CD4-positive, alpha-beta T cell treated with Interleukin-6 at 100 ng/mL for 8 hours (primary cell): ENCODE results near the gene ARID5B.

Experiments used
- DNase-seq: peaks from one replicate; pipeline ENCODE4 v3.0.0-alpha.2; 2020; ENCODE audit warnings: mixed read lengths, low spot score

ARID5B gene

DNA sequence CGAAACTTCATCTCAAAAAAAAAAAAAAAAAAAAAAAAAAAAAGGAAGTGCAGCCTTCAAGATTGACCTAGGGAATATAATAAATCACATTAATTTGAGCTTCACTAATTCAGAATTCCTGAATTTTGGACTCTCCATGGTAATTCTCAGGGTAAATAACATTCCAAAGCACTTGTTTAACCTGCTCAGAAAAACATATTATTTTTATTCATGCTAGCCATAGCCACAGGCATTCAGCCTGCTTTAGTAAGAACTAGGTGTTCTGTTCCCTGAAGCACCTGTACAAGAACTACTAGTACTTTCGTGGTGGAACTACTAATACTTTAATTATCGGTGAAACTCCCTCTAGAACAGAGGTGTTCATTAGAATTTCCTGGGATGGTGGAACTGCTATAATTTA is 197.8 kb downstream of the ARID5B start:
- no peak for DNase-seq

DNA sequence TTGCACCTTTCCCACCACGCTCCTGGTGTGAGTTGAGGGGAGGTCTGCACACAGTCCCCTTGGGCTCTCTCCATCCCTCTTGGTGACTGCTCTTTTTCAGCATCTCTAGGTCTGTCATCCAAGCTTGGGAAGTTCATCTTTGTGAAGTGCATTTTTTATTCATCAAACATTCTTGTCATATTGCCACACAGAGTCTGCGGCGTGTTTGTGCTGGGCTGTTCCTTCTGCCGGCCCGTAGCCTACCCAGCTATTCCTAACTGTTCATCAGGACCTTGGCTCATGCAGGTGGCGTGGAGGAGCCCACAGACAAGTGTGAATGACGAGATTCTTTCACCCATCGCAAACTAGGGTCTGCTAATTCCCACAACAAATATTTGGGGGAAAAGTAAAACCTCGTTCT is 202.4 kb downstream of the ARID5B start:
- DNase-seq: no peak

DNA sequence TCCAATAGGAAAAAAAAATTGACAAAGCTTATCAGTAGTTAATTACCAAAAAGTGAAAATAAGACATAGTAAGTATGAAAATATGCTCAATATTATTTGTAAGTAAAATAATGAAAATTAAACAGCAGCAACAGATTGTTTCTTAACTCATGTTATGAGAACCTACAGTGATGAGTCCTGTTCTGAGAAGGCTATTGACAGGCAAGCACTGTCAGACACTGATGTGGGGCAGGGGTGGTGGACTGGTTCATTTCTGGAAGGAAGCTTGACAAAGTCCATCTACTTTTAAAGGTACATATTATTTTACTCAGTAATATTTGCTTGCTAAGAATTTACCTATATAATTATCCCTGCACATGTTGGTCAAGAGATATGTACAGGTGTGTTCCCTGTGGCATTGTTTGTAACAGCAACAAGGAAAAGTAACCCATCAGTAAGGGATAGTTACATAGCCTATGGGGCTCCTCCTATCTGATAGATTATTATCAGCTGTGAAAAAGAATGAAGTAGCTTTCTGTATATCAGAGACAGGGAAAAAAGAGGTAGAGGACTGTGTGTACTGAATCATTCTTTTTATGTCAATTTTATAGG is 205.5 kb downstream of the ARID5B start:
- DNase-seq: no peak

DNA sequence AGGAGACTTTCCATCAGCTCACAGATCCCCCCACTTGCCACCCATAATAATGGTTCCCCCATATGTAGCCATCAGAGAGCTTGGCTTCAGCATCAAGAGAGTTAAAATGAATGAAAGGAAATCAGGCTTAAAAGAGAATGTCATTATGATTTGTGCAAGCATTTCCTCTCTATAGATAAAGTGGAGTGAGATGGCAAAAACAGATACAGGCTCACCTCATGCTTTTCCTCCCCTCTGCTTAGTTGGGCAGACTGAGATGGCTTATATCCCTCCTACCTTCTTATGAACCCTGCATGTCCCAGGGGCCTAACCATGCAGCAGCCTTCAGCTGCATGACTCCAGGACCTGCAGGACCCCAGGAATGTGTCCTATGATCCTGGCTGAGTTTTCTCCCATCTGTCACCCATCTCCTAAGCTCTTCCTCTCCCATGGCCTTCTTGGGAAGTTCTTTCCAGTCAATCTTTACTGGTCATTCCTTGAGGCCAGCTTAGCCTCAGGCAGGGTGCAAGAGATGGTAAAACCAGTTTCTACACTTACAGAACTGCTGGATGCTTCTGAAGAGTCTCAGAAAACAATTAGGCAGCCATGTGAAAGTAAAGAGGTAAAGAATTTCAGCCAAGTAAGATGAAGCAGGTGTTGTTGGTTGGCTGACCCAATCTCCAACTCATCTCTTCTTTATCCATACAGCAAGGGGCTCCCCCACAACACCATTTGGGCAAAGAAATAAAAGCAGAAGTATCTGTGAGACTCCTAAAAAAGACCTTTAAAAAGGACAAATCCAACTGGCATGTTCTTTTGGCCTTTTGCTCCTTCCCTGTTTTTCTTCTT is 207.5 kb downstream of the ARID5B start:
- DNase-seq: no peak

DNA sequence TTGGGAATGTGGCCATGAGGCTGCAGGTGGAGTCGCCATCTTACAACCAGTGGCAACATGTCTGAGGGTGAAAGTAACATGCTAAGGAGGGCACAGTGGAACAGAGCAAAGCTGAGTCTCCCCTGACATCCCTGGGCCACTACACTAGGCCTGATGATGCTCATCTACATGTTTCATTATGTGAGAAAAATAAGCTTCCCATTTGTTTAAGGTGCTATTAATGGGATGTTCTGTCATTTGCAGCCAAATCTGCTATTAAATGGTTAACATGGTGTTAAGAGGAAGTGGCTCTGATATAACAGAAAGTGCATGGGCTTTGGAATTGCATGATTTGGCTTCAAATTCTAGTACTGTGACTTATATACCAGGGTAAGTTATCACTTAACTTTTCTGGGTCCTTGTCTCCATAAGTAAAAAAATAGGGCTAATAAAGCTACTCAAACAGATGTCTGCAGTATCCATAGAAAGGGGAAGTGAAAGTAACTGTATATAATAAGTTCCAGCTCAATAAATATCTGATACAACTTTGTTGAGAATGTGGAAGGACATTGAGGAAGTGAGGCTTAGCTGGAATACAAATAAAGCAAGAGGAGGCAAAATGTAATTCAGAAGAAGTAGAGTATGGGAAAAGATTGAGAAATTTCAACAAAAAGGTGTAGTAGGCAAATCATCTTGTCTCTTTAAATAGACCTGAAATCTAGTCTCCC is 208.2 kb downstream of the ARID5B start:
- DNase-seq: no peak

DNA sequence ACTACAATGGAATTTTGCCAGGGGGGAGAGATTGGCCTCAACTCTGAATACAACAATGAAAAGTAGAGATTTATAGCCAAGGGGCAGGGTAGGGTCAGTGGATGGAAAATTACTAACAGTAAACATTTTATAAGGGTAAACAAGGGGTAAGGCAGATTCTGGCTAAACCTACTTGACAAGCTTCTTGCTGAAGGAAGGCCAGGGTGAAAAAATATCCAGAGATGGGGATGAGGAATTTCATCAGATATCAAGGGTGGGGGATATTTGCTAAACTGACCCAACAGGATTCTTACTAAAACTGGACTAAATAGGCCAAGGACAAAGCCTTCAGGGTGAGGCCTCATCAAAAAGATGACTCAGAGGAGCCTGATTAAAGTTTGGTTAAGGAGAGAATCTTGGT is 210.8 kb downstream of the ARID5B start:
- no peak for DNase-seq

DNA sequence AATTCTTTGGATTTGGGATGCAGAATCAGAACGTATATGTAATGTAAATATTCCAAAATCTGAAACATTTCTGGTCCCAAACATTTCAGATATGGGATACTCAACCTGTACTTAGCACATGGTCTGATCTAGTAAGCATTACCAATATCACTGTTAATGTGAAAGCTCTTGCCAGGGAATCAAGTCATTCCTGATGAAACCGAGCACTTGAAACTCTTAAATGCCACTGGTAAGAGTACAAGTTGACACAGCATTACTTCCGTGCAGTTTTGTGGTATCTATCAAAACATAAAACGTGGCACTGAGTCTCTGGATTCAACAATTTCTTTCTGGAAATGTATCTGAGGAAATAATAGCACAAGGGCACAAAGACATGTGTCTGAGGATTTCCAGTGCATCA is 211.5 kb downstream of the ARID5B start:
- DNase-seq: no peak

DNA sequence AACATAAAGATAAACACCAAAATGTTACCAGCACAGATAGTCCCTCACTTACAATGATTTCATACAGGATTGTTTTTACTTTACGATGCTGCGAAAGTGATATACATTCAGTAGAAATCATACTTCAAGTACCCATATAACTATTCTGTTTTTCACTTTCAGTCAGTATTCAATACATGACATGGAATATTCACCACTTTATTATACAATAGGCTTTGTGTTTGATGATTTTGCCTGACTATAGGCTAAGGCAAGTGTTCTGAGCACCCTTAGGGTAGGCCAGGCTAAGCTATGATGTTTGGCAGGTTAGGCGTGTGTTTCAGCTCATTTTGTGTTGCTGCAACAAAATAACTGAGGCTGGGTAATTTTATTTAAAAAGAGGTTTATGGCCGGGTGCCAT is 212.2 kb downstream of the ARID5B start:
- no peak for DNase-seq

DNA sequence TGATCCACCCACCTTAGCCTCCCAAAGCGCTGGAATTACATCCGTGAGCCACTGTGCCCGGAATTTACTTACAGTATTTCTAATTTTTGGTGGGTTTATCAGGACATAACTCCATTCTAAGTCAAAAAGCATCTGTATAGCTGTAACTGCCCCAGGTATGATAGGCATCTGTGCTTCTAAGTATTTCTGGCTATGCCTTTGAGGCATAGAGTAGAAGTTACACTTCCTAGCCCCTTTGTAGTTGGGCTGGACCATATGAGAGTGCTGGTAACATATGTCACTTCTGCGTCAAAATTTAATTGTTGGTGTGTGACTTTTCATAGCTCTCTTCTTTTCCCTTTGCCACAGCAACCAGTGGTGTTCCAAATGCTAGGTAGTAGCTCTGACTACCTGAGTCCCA is 213.8 kb downstream of the ARID5B start:
- DNase-seq: no peak

DNA sequence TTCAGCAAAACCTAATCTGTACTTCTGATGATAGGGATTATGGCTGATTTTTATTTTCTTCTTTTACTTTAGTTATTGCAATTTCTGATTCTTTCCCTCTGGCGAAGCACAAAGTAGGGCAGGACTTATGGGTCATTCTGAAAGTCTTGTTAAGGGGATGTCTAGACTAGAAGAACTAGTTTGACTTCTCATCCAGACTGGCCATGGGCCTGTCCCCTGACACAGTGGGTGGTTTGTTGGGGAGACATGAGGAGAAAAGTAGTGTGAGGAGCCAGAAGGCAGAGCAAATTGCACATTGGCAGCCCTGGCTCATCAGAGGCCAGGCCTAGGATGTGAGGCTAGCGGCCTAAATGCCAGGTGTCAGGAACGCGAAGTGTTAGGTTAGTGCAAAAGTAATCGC is 214.3 kb downstream of the ARID5B start:
- no peak for DNase-seq

DNA sequence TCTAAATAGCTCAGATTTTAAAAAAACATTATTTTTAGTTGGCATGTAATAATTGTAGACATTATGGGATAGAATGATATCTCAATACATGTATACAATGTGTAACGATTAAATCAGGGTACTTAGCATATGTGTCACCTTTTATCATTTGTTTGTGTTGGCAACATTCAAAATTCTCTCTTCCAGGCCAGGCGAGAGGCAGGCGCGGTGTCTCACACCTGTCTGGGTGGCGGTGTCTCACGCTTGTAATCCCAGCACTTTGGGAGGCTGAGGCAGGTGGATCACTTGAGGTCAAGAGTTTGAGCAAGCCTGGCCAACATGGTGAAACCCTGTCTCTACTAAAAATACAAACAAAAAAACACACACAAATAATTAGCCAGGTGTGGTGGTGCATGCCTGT is 215.4 kb downstream of the ARID5B start:
- no peak for DNase-seq

DNA sequence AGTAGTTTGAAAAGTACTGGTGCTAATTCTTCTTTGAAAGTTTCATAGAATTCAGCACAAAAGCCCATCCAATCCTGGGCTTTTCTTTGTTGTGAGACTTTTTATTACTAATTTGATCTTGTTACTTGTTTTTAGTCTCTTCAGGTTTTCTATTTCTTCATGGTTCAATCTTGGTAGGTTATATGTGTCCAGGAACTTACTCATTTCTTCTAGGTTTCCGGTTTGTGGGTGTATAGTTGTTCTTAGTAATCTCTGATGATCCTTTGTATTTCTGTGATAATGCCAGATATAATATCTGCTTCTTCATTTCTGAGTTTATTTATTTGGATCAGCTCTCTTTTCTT is 219.7 kb downstream of the ARID5B start:
- DNase-seq: no peak

DNA sequence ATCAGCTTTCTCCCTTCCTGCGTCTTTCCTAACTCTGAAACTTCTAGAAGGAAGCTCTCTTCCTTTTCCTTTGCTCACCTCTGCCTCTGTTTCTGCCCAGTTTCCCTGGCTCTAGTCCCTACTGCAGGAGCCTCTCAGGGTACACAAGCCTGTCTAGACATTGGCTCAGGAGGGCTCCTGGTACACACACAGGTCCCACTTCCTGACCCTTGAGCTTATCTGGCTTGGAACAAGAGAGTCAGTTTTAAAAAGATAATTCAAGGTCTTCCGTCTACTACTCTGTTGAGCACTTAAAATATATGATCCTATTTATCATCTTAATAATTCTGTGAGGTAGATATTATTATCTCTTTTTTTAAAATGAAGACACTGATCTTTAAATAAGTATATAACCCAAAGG is 226.5 kb downstream of the ARID5B start:
- DNase-seq: no peak

DNA sequence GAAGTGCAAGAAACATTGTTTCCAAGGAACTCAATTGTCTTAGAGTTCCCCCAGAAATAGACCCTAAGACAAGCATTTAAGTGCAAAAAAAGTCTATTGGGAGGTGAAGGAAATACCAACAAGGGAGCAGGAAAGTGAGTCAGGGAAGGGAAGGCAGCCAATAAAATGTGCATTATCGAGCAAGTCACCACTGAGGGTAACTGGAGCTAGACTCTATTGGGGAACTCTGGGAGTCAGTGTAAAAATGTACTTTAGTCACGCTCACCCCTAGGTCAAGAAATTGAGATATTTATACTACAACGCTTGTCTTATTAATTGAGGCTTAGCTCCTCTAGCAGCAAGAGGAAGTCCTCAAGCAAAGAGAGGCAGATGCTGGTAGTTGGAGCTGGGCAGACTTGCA is 229.4 kb downstream of the ARID5B start:
- no peak for DNase-seq

DNA sequence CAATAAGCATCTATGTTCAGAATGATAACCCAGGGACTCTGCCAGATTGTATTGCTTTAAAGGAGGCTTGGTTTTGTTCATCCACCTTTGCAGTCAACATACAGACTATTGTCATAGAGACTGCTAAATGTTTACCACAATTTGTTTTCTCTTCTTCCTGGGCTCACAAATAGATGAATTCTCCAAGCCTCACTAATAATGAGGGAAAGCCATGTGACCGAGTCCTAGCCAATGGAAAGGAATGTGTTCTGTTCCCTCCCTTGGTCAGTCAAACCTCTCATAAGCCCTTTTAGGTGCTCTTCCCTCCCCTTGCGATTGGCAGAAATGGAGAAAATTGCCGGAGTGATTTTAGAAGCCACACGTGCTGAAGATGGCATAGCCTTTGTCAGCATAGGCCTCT is 230.2 kb downstream of the ARID5B start:
- DNase-seq: no peak

DNA sequence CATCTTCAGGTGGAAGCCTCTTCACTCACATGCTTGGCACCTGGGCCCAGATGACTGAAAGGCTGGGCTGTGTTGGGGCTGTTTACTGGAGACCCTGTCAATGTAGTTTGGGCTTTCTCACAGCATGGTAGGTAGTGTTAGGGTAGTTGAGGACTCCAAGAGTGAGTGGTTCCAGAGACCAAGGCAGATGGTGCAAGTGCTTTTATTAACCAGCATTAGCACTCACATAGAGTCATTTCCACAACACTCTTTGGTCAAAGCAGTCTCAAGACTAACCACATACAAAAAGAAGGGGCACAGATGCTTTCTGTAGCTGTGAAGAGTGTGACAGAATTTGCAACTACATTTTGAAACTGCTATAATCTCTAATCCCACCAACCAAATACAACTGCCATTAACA is 232.1 kb downstream of the ARID5B start:
- DNase-seq: no peak

DNA sequence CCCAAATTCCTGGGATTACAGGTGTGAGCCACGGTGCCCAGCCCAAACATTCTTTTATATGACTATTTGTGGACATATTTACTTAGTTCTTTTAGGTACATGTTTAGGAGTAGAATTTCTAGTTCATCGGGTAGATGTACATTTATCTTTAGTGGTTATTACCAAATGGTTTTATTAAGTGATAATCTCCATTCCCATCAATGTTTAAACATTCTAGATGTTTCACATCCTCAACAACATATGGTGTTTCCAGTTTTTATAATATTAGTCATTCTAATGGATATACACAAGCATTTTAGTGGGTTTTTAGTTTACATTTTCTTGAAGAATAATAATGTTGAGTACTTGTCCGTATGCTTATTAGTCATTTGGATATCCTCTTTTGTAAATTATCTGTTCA is 235.4 kb downstream of the ARID5B start:
- DNase-seq: no peak
